CD4-positive, alpha-beta T cell (primary cell): ENCODE data around the gene ADAM8. TPM values are rescaled to one million over a fixed set of nuclear protein-coding genes. Genes with fewer than 3 reads are reported as not detected.

Source experiments
- ATAC-seq: fragments of 200-7000 bp; cut with Tn5 transposase; one replicate; pipeline ENCODE4 v1.10.0; 2022; ENCODE audit warnings: mild to moderate bottlenecking; ENCODE audit not compliant: poor library complexity
- CTCF ChIA-PET: fragments of 350-600 bp; sonication (Branson Sonifier 250); formaldehyde crosslinking; loops from one replicate; lab custom pipeline; 2021; ENCODE audit warnings: antibody characterized with exemption, inconsistent platforms; lab: Charles Lee
- POLR2A ChIA-PET: fragments of 350-600 bp; sonication (Branson Sonifier 250); formaldehyde crosslinking; loops from one replicate; lab custom pipeline; 2021; ENCODE audit warnings: antibody characterized with exemption, inconsistent platforms; lab: Charles Lee
- DNase-seq, 14 experiments: peaks; one replicate each; pipeline ENCODE4 v3.0.0-alpha.2; 2013 to 2020; ENCODE audit warnings: mixed read lengths in 2 of 14
- H3K27ac ChIP-seq, 2 donors: one replicate each; pipeline versions ENCODE4 v1.5.1 to v1.7.0; 2013; ENCODE audit warnings: low read length in 2 of 2, low read depth in 1 of 2, mild to moderate bottlenecking in 1 of 2
- H3K27me3 ChIP-seq, 2 experiments: 1 replicate in 1 of 2; 2 replicates in 1 of 2; pipeline versions ENCODE4 v1.6.1 to v1.7.0; 2013; ENCODE audit warnings: low read length in 2 of 2, control low read depth in 1 of 2, mild to moderate bottlenecking in 1 of 2, moderate library complexity in 1 of 2; ENCODE audit not compliant: insufficient read depth in 2 of 2, control insufficient read depth in 1 of 2
- H3K36me3 ChIP-seq: one replicate; pipeline ENCODE4 v1.6.1; 2013; ENCODE audit warnings: low read length, control low read depth; ENCODE audit not compliant: insufficient read depth
- H3K4me1 ChIP-seq: one replicate; pipeline ENCODE4 v1.6.1; 2013; ENCODE audit warnings: low read length, control low read depth; ENCODE audit not compliant: insufficient read depth
- H3K4me3 ChIP-seq: one replicate; pipeline ENCODE4 v1.5.1; 2013; ENCODE audit warnings: mild to moderate bottlenecking, low read length, moderate library complexity
- H3K9me3 ChIP-seq, 2 experiments: 1 replicate in 1 of 2; 2 replicates in 1 of 2; pipeline versions ENCODE4 v1.6.1 to v1.7.0; 2013; ENCODE audit warnings: low read length in 2 of 2, mild to moderate bottlenecking in 2 of 2, control low read depth in 1 of 2, moderate library complexity in 1 of 2; ENCODE audit not compliant: control insufficient read depth in 1 of 2, insufficient read depth in 1 of 2
- H3K27ac Mint-ChIP-seq: one replicate; pipeline ENCODE4 v1.8.0; 2020; ENCODE audit warnings: mixed read lengths
- H3K27me3 Mint-ChIP-seq: one replicate; pipeline ENCODE4 v1.8.0; 2021; ENCODE audit warnings: mixed read lengths
- H3K36me3 Mint-ChIP-seq: one replicate; pipeline ENCODE4 v1.8.0; 2021; ENCODE audit warnings: low read depth, mixed read lengths
- H3K4me1 Mint-ChIP-seq: one replicate; pipeline ENCODE4 v1.8.0; 2021; ENCODE audit warnings: low read depth, mixed read lengths
- H3K4me3 Mint-ChIP-seq: one replicate; pipeline ENCODE4 v1.8.0; 2020; ENCODE audit warnings: mild to moderate bottlenecking, mixed read lengths
- H3K9me3 Mint-ChIP-seq: one replicate; pipeline ENCODE4 v1.8.0; 2020; ENCODE audit warnings: mixed read lengths
- intact Hi-C, 2 experiments: fragments of 100-400 bp; cut with DNase I in 1 of 2; cut with micrococcal nuclease in 1 of 2; formaldehyde crosslinking; loops; one replicate each; pipeline versions ENCODE4 v1.15.1 to v1.9.0; 2023 to 2025; cut with DNase I, micrococcal nuclease
- total RNA-seq, 174 experiments: library from RNA in 2 of 174; stranded (reverse) in 2 of 174; gene quantifications; one replicate each; pipeline ENCODE4 v1.2.3 and lab custom pipeline; 2021 to 2026
- TF ChIP-seq, protein P1 (sequence below): fragments of 200-600 bp; IDR thresholded peaks from one replicate; pipeline ENCODE4 v1.8.0; 2022; ENCODE audit warnings: antibody characterized with exemption, mild to moderate bottlenecking

Gene ADAM8
- total RNA-seq, 2 experiments from 2014 or later, result 95.6 to 95.9 TPM

DNA sequence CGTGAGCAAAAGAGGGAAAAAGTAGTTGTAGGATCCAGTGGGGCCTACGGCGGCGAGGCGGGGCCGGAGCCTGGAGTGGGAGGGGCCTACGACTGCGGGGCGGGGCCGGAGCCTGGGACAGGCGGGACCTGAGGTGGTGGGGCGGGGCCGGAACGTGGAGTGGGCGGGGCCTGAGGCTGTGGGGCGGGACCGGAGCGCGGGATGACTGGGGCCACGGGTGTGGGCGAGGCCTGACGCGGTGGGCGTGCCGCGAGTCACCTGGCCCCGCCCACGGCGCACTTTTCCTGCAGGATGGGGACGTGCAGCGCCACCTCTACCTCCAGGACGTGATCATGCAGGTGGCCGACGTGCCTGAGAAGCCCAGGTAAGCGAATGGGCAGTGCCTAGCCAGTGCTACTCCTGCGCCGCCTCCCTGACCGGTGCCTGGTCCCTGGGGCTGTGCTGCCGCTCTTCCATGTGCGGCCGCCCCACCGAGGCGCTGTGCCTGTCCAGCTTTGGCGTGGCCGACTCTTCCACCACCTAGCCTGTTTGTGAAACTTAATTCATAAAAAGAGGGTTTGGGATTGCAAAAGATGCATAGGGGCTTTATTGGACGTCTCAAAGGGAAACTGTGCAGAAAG, 32.5 kb upstream of the ADAM8 start:
- POLR2A ChIA-PET, result no interaction called here
- DNase-seq (peak; percentile 89 to 96 (median 94)), ATAC-seq (peak; percentile 67)
- Mint-ChIP-seq H3K36me3 (peaks cover 51% of the 10 kb centered on the region), H3K4me3 (peak overlapping the region; percentile 86), H3K4me1 (peaks cover 29% of the 10 kb centered on the region), H3K9me3 (no peaks in the 10 kb centered on the region), H3K27ac (peak overlapping the region; percentile 87), H3K27me3 (peaks cover 7% of the 10 kb centered on the region)
- intact Hi-C loops, result loop anchor here (1.0 to 5.0 kb wide), 3 partner anchors 49 to 64 kb away; partner anchors contain the start of genes ECHS1 (in 2 of the 2) and FUOM (in 1 of the 2)
- CTCF ChIA-PET, result no interaction called here
- peak overlapping the region; percentile 78 for H3K4me3 ChIP-seq
- H3K27ac ChIP-seq, result peak overlapping the region; percentile 80 to 99
- TF ChIP-seq, protein P1, sequence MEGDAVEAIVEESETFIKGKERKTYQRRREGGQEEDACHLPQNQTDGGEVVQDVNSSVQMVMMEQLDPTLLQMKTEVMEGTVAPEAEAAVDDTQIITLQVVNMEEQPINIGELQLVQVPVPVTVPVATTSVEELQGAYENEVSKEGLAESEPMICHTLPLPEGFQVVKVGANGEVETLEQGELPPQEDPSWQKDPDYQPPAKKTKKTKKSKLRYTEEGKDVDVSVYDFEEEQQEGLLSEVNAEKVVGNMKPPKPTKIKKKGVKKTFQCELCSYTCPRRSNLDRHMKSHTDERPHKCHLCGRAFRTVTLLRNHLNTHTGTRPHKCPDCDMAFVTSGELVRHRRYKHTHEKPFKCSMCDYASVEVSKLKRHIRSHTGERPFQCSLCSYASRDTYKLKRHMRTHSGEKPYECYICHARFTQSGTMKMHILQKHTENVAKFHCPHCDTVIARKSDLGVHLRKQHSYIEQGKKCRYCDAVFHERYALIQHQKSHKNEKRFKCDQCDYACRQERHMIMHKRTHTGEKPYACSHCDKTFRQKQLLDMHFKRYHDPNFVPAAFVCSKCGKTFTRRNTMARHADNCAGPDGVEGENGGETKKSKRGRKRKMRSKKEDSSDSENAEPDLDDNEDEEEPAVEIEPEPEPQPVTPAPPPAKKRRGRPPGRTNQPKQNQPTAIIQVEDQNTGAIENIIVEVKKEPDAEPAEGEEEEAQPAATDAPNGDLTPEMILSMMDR, result no peak
- H3K36me3 ChIP-seq, result peaks cover 45% of the 10 kb centered on the region
- peaks cover 0 to 9% of the 10 kb centered on the region in 2 experiments for H3K9me3 ChIP-seq
- H3K4me1 ChIP-seq, result peaks cover 35% of the 10 kb centered on the region
- H3K27me3 ChIP-seq, result no peaks in the 10 kb centered on the region

DNA sequence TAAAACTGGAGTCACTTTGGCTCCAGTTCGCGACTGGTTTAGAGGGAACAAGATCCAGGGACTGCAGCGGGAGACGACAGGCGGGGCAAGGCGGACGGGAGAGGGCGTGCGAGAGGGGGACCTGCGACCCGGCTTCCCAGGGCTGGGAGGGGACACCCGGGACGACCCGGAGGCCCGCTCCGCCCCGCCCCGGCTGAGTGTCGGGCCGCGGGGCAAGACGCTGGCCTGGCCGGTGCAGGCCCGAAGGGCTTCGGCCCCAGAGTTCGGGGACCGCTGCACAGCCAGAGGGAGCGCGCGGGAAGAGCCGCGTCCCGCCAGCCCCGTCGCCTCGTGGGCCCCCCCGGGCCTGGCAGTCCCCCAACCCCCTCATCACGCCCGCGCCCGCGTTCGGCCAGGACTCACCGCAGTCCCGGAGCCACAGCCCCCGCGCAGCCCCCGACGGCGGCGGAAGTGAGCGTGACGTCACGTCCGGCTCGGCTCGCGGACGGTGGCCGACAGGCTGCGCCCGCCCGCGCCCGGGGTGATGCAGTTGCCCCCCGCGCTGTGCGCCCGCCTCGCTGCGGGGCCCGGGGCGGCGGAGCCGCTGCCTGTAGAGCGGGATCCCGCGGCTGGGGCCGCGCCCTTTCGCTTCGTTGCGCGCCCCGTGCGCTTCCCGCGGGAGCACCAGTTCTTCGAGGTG, 31.9 kb upstream of the ADAM8 start, which contains the start of the genes TUBGCP2 and ZNF511:
TUBGCP2 (minus strand) TSS at position 452 of the 679 bp plus-strand sequence. CDS start 5,931 bp downstream, outside the sequence.
ZNF511 (plus strand) TSS at position 494 of the 679 bp plus-strand sequence; CDS start at position 524, 30 bp downstream.
- H3K4me3 Mint-ChIP-seq, result peak within 1 kb of the TSS; percentile 99
- ChIA-PET POLR2A (interaction anchor here (0.9 to 1.5 kb wide), 8 partner anchors 27 to 81 kb away, joined by 3 to 7 read pairs (median 4); partner anchors contain the start of genes ADAM8 and CALY), CTCF (interaction anchor here (0.8 to 1.9 kb wide), 13 partner anchors 9 to 208 kb away, joined by 3 to 20 read pairs (median 4); partner anchors contain the start of genes ADAM8 and FUOM)
- no peaks in the 10 kb centered on the region for H3K9me3 Mint-ChIP-seq
- H3K4me1 Mint-ChIP-seq, result peaks cover 26% of the 10 kb centered on the region
- Histone ChIP-seq H3K4me1 (peaks cover 40% of the 10 kb centered on the region), H3K36me3 (peaks cover 47% of the 10 kb centered on the region), H3K4me3 (peak within 1 kb of the TSS; percentile 78), H3K27me3 (no peaks in the 10 kb centered on the region), H3K27ac (peak within 1 kb of the TSS; percentile 96 to 99), H3K9me3 (peaks cover 0 to 9% of the 10 kb centered on the region in 2 experiments)
- peaks cover 7% of the 10 kb centered on the region for H3K27me3 Mint-ChIP-seq
- peak; percentile 81 to 95 (median 86) for DNase-seq
- H3K27ac Mint-ChIP-seq, result peak within 1 kb of the TSS; percentile 99
- intact Hi-C loops, result loop anchor here (1.0 to 5.0 kb wide), 4 partner anchors 47 to 64 kb away; partner anchors contain the start of genes ECHS1 (in 2 of the 2) and FUOM (in 1 of the 2)
- peak; percentile 49 for ATAC-seq
- TF ChIP-seq, protein P1, result no peak
- peaks cover 57% of the 10 kb centered on the region for H3K36me3 Mint-ChIP-seq

DNA sequence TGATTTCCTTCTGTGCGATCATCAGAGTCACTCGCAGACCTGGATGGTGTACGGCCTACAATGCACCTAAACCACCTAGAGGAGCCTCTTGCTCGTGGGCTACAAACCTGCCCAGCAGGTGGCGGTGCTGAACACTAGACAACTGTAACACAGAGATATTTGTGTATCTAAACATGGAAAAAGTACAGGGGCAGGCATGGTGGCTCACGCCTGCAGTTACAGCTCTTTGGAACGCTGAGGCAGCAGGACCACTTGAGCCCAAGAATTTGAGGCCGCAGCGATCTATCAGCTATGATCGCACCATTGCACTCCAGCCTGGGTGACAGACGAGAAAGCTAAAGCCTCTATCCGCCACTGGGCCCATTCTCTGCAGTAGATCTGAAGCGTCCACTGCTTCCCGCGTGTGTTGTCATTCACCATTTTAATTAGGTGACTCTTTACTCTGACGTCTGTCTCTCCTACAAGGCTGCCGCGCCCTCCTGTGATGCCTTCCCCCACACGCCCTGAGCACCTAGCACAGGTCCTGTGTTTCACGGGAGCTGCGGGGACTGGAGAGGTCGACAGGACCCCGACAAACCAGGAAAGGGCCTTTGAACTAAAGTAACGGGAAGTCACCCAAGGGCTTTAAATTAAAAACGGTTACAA, 31.2 kb upstream of the ADAM8 start:
- Mint-ChIP-seq H3K27me3 (peaks cover 7% of the 10 kb centered on the region), H3K27ac (peak overlapping the region; percentile 99), H3K36me3 (peaks cover 58% of the 10 kb centered on the region), H3K4me3 (peak overlapping the region; percentile 99), H3K9me3 (no peaks in the 10 kb centered on the region), H3K4me1 (peaks cover 26% of the 10 kb centered on the region)
- peak; percentile 71 for ATAC-seq
- peaks cover 44% of the 10 kb centered on the region for H3K4me1 ChIP-seq
- intact Hi-C loops, result loop anchor here (1.0 to 5.0 kb wide), 4 partner anchors 47 to 213 kb away; partner anchors contain the start of gene ECHS1 (in 2 of the 2)
- no peaks in the 10 kb centered on the region for H3K27me3 ChIP-seq
- DNase-seq, result peak; percentile 79 to 94 (median 88)
- peaks cover 44% of the 10 kb centered on the region for H3K36me3 ChIP-seq
- ChIA-PET POLR2A (interaction anchor here (0.6 to 1.5 kb wide), 10 partner anchors 28 to 83 kb away, joined by 3 to 7 read pairs (median 4); partner anchors contain the start of genes ADAM8 and CALY), CTCF (interaction anchor here (0.8 to 1.9 kb wide), 14 partner anchors 8 to 208 kb away, joined by 3 to 20 read pairs (median 4); partner anchors contain the start of genes ADAM8 and FUOM)
- peaks cover 0 to 9% of the 10 kb centered on the region in 2 experiments for H3K9me3 ChIP-seq
- H3K27ac ChIP-seq, result peak overlapping the region; percentile 96 to 99
- TF ChIP-seq, protein P1, result peak; percentile 94
- peak overlapping the region; percentile 78 for H3K4me3 ChIP-seq
